Smooth muscle cell (in vitro differentiated cells): ENCODE results near the gene C1orf226. TPM values are rescaled to one million over a fixed set of nuclear protein-coding genes. Genes with fewer than 3 reads are reported as not detected.

Experiments used
- DNase-seq: peaks from one replicate; lab custom pipeline; 2025; ENCODE audit not compliant: unreplicated experiment; lab: John Stamatoyannopoulos, UW
- H2AFZ ChIP-seq: fragments of 200-600 bp; sonication (generic); 2 replicates; pipeline ENCODE4 v1.6.0; 2016; ENCODE audit warnings: antibody characterized with exemption, low read depth, mild to moderate bottlenecking
- H3F3A ChIP-seq: fragments of 200-600 bp; sonication (generic); 2 replicates; pipeline ENCODE4 v1.6.0; 2017; ENCODE audit warnings: antibody characterized with exemption, low read depth
- H3K27ac ChIP-seq: fragments of 200-600 bp; sonication (generic); 2 replicates; pipeline ENCODE4 v1.5.1; 2016; ENCODE audit warnings: low read depth, mild to moderate bottlenecking
- H3K27me3 ChIP-seq: fragments of 200-600 bp; sonication (generic); 2 replicates; pipeline ENCODE4 v1.6.1; 2016; ENCODE audit warnings: low read depth, mild to moderate bottlenecking
- H3K36me3 ChIP-seq: fragments of 200-600 bp; sonication (generic); 2 replicates; pipeline ENCODE4 v1.5.1; 2016; ENCODE audit warnings: low read depth
- H3K4me1 ChIP-seq: fragments of 200-600 bp; sonication (generic); 2 replicates; pipeline ENCODE4 v1.5.1; 2016; ENCODE audit warnings: low read depth
- H3K4me2 ChIP-seq: fragments of 200-600 bp; sonication (generic); 2 replicates; pipeline ENCODE4 v1.6.0; 2016; ENCODE audit warnings: mild to moderate bottlenecking
- H3K4me3 ChIP-seq: fragments of 200-600 bp; sonication (generic); 2 replicates; pipeline ENCODE4 v1.5.1; 2016; ENCODE audit warnings: mild to moderate bottlenecking
- H3K79me2 ChIP-seq: fragments of 200-600 bp; sonication (generic); 2 replicates; pipeline ENCODE4 v1.6.0; 2016; ENCODE audit warnings: low read depth, mild to moderate bottlenecking
- H3K9ac ChIP-seq: fragments of 200-600 bp; sonication (generic); 2 replicates; pipeline ENCODE4 v1.6.0; 2016; ENCODE audit warnings: low read depth
- H3K9me3 ChIP-seq: fragments of 200-600 bp; sonication (generic); replicated peaks from 2 replicates; pipeline ENCODE4 v1.5.1; 2016; ENCODE audit warnings: low read depth
- H4K20me1 ChIP-seq: fragments of 200-600 bp; sonication (generic); 2 replicates; pipeline ENCODE4 v1.6.0; 2016; ENCODE audit warnings: low read depth
- WGBS: methylation state at CpG from one replicate; pipeline ENCODE4 v1.1.7; 2016; ENCODE audit warnings: low lambda C conversion rate; 5-methylcytosine and 5-hydroxymethylcytosine counted together
- polyA plus RNA-seq: library from polyadenylated mRNA; unstranded; fragments of >200 nt; fragmentation: Nextera tagmentation; extraction: Ambion mirVana; gene quantifications from 2 replicates; pipeline ENCODE4 v1.2.1, GENCODE V29; 2016
- total RNA-seq: library from RNA; depleted of rRNA; stranded (reverse); fragments of >200 nt; gene quantifications from 2 replicates; pipeline ENCODE4 v1.2.3, GENCODE V29; 2014
- TF ChIP-seq, protein P1 (sequence below): fragments of 200-600 bp; sonication (generic); IDR thresholded peaks from 2 replicates; pipeline ENCODE4 v1.5.1; 2017; ENCODE audit warnings: borderline replicate concordance, mild to moderate bottlenecking, antibody characterized with exemption; ENCODE audit not compliant: insufficient read depth, poor library complexity, severe bottlenecking

Gene C1orf226
- total and polyA plus RNA-seq, 2 experiments from 2014 or later, result 0.39 to 1.2 TPM

DNA sequence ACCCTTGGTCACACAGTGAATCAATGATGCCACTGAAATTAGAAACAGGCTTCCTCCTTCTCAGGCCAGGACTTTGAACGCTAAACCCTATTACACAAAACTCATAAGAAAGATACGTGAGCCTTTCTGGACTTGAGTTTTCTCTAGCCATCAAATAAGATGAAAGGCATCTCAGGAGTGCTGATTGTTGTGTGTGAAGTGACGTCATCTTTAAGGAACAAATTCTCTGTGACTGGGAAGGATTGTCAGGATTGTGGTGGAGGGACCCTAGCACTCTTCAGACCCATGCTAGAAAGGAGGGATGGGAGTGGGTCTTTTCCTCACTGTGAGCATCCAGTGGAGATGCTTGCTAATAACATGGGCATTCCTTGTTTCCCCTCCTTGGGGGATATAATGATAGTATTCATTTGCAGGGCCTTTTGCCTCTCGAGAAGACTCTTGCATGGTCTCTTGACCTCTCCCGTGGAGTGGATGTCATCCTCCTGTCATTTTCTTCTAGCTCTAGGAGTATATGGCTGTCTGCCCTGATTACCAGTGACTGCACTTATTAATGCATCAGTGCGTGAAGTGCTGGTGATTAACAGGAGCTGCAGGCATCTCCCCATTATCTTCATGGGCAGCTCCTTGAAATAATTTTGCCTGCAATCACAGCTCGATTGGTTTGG, 44.8 kb upstream of the C1orf226 start:
- Histone ChIP-seq H3K27me3 (no peaks in the 10 kb centered on the region), H3K4me2 (no peak overlapping the region), H3F3A (no peaks in the 10 kb centered on the region), H3K79me2 (no peaks in the 10 kb centered on the region), H2AFZ (no peak overlapping the region), H3K9ac (no peak overlapping the region), H4K20me1 (no peaks in the 10 kb centered on the region), H3K9me3 (no peaks in the 10 kb centered on the region), H3K36me3 (no peaks in the 10 kb centered on the region), H3K27ac (no peak overlapping the region), H3K4me3 (no peak overlapping the region), H3K4me1 (no peaks in the 10 kb centered on the region)
- TF ChIP-seq, protein P1, sequence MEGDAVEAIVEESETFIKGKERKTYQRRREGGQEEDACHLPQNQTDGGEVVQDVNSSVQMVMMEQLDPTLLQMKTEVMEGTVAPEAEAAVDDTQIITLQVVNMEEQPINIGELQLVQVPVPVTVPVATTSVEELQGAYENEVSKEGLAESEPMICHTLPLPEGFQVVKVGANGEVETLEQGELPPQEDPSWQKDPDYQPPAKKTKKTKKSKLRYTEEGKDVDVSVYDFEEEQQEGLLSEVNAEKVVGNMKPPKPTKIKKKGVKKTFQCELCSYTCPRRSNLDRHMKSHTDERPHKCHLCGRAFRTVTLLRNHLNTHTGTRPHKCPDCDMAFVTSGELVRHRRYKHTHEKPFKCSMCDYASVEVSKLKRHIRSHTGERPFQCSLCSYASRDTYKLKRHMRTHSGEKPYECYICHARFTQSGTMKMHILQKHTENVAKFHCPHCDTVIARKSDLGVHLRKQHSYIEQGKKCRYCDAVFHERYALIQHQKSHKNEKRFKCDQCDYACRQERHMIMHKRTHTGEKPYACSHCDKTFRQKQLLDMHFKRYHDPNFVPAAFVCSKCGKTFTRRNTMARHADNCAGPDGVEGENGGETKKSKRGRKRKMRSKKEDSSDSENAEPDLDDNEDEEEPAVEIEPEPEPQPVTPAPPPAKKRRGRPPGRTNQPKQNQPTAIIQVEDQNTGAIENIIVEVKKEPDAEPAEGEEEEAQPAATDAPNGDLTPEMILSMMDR, result no peak
- WGBS, result 90% methylated on average over 7 of the region's 7 CpGs
- no peak for DNase-seq

DNA sequence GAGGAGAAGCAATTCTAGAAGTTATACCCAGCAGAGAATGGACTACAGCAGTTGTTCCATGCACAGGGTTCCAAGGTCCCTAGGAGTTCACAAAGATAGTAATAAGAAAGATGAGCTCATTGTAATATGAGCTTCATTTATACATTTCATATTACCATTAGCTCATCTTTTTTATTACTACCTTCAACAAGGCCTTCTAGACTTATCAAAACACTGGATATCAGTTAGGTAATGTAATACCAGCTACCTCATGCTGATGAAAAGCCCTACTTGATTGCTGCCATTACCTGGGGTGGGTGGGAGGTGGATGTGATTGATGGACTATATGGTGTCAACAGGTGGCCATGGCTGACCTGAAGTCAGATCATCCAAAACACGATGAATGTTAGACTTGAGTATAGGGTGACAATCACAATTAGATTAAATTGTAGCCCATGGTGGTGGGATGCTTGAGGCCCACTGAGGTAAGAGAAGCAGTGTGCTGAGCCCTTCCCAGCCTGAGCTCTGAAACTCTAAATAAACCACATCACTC, 39.0 kb upstream of the C1orf226 start:
- no peak for DNase-seq
- Histone ChIP-seq H3F3A (no peaks in the 10 kb centered on the region), H3K79me2 (no peaks in the 10 kb centered on the region), H3K9me3 (no peaks in the 10 kb centered on the region), H3K27ac (no peak overlapping the region), H4K20me1 (no peaks in the 10 kb centered on the region), H3K27me3 (no peaks in the 10 kb centered on the region), H3K4me3 (no peak overlapping the region), H2AFZ (no peak overlapping the region), H3K36me3 (no peaks in the 10 kb centered on the region), H3K9ac (no peak overlapping the region), H3K4me1 (no peaks in the 10 kb centered on the region), H3K4me2 (no peak overlapping the region)
- WGBS, result 86% methylated on average over 1 of the region's 1 CpG
- TF ChIP-seq, protein P1, result no peak

DNA sequence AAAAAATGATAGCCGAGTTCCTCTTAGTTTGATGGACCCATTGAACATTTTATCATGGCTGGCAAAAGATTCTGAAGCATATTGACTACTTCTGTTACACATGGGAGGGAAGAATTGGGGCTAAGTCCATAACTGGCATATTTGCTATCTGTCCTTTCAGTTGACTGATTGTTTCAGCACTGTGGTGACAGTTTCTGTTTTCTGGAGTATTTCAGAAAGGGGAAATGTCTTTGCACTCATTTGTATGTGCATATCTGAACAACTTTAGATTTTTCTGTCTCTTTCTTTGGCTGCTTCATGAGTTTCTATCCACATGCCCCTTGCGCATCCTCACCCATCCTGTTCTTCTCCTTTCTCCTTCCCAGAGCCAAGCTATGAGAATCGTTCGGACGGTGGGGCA, 38.1 kb upstream of the C1orf226 start:
- TF ChIP-seq, protein P1, result no peak
- no peak overlapping the region for H3K4me3 ChIP-seq
- no peaks in the 10 kb centered on the region for H3F3A ChIP-seq
- no peak for DNase-seq
- H4K20me1 ChIP-seq, result no peaks in the 10 kb centered on the region
- no peak overlapping the region for H3K9ac ChIP-seq
- no peaks in the 10 kb centered on the region for H3K4me1 ChIP-seq
- no peaks in the 10 kb centered on the region for H3K36me3 ChIP-seq
- H3K4me2 ChIP-seq, result no peak overlapping the region
- no peak overlapping the region for H2AFZ ChIP-seq
- WGBS, result 93% methylated on average over 5 of the region's 5 CpGs
- H3K9me3 ChIP-seq, result no peaks in the 10 kb centered on the region
- H3K27me3 ChIP-seq, result no peaks in the 10 kb centered on the region
- no peaks in the 10 kb centered on the region for H3K79me2 ChIP-seq
- no peak overlapping the region for H3K27ac ChIP-seq

DNA sequence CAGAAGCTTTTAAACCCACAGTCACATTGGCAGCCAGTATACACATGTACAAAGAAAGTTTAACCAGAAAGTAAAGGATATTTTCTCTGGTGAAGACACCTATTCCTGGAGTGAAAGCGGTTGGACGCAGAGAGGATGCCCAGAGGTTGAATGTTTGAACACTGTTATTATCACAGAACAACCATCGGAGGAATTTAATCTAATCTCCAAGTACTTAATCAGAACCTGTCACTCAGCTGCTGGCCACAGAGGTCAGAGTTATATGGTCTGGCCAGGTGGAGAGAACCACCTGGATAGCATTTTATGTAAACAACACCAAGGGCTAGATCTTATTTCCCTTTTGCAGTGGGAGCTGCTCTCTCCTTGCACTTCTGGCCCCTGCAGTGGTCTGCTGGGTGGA, 34.2 kb upstream of the C1orf226 start:
- Histone ChIP-seq H3K36me3 (no peaks in the 10 kb centered on the region), H3K4me2 (no peak overlapping the region)

More for the DNA sequence above, 34.2 kb upstream of the C1orf226 start:
- Histone ChIP-seq H3K27ac (no peak overlapping the region), H3F3A (no peaks in the 10 kb centered on the region), H3K79me2 (no peaks in the 10 kb centered on the region), H3K9me3 (no peaks in the 10 kb centered on the region), H3K27me3 (no peaks in the 10 kb centered on the region), H2AFZ (no peak overlapping the region), H3K9ac (no peak overlapping the region), H3K4me1 (peaks cover 5% of the 10 kb centered on the region), H3K4me3 (no peak overlapping the region), H4K20me1 (no peaks in the 10 kb centered on the region)
- DNase-seq, result no peak
- WGBS, result 60% methylated on average over 3 of the region's 3 CpGs
- TF ChIP-seq, protein P1, result no peak
